DMS114 treated with DMSO at 0.1 percent for 48 hours (cell line): ENCODE results near the gene TMUB1.

ENCODE experiments used
- DNase-seq: peaks from one replicate; lab custom pipeline; 2025; ENCODE audit not compliant: unreplicated experiment; lab: John Stamatoyannopoulos, UW

Gene TMUB1

DNA sequence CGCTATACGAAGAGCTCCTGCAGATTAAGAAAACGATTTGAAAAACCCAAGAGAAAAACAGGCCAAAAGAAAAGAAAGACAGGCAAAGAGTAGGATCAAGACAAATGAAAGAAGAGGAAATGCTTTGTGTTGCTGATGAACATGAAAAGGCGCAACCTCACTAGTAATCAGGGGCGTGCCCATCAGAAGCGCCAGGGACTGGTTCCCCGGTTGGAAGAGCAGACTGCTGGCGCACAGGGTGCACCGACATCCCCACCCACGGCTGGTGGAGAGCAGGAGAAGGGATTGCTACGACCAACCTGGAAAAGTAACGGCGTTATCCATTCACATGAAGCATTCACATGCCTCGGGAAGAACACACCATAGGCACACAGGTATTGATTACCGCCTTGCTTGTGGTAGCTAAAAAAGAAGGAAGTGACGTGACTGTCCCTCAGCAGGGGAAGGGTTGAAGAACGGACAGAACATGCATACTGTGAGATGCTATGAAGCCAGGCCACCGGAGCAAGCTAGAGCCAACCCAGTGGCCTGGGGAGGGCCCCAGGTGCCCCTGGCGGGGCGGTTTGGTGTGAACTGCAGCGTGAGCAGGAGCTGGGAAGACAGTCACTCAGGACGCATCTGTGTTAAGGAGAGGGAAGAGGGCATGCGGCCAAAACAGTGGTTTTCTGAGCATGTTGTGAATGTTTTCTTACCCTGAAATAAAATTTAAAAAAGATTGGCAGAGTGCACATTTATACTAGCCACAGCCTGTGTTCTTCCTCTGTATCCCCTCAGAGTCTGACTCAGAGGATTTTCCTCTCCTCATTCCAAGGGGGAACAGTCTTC is 21.3 kb upstream of the TMUB1 start:
- DNase-seq: no peak

DNA sequence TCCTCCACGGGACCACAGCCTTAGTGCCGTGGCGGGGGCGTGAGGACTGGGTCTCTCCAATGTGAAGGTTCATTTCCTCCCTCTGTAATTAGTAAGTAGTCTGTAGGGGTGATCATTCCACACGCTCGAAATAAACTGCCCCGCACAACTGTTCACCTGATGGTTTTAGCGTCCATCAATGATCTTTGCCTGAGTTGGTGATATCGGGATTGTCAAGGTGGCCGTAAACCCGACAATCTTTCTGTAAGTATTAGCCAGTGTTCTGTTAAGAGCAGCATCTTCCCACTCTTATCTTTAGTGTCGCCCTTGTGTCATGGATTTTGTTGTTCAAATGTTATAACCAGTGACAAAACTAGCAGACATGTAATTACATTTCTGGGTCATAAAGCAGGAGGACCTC is 20.7 kb upstream of the TMUB1 start:
- DNase-seq: no peak

DNA sequence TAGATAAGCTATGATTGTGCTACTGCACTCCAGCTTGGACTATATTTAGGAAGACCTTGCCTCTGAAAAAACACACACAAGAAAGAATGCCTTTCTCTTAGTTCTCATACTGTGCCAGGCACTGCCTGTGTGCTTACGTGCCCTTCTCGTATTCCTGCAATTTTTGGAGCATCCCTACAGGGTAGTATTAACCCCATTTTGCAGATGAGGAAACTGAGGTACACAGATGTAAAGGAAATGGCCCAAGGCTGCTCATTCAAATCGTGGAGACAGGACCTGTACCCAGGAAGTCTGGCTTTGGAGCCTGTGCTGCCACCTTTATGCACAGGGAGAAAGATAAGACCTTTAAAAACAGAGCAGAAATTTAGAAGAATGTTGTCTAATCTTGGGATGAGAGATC is 19.7 kb upstream of the TMUB1 start:
- no peak for DNase-seq

DNA sequence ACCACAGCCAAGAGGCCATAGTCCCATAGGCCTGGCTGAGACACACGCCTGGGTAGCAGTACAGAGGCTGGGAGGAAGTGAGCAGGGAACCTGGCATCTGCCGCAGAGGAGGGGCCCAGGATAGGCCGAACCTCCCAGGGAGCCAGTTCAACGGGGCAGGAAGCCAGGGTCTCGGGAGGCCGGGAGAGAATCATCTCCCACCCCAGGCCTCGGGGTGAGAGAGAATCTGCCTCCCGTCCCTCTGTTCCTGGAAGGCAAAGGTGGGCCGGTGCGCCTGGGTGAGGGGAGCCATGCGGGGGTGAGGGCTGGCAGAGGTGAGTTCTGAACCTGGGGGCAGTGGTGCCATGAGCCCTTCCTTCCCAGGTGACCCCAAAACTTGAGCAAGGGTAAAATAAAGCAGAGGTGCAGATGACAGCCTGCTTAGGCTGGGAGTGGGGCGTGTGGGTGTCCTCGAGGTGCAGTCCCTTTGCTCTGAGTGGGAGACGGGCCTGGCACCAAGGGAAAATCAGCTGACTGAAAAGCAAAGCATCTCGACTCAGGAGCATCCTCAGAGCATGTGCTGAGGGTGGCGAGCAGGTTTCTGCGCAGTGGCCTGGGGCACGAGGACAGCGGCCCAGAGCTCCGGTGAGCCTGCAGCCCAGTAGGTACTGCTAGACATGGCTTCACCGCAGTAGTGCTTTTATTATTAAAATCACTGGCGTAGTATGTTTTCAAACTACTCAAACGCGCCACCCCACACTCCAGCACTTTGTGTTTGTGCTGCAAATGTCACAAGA is 18.5 kb upstream of the TMUB1 start:
- DNase-seq: no peak

DNA sequence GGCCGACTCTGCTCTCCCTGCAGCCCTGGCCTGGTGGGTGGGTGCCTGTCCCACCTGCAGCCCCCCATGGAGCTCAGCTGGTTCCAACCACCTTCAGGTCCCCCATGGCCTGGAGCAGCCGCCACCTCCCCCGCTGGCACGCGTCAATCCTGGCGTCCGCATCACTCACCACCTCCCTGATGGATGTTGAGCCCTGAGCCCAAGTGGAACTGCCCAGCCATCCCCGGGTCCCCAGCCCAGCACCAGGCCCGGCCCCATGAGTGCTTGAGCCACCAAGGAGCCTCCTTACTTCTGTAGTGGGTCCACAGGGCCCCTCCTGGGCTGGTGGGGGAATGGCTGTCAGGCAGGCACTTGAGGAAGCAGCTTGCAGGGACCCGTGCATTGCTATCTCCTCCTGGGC is 17.6 kb upstream of the TMUB1 start:
- no peak for DNase-seq

DNA sequence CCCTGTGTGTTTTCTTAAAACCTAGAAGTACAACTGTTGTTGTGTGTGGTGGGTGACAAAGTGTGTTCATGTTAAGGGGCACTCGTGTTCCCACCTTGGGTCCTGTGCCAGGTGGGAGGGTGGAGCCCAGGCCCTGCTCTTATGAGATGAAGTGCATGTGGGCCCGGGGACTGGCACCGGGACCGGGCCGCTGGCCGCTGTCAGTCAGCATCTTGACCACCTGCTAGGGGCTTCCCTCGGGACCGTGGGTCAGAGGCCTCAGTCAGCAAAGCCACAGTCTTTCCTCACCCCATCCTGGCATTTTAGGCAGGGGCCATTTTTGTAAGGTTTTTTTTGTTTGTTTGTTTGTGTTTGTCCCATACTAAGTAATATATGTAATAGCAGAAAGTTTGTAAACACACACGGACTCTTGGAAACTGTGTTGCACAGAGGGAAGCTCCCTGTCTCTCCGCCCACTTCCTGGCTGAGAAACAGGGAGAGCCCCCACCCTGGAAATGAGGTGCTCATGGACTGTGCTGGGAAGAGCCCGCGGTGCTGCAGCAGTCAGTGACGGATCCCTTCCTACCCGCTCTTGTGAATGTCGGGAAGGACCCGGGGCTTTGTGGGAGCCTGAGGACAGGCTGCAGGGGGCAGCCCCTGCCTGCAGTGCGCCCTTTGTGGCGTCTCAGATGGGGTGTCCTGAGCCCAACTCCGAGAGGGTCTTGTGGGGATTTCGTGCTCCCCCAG is 16.4 kb upstream of the TMUB1 start:
- no peak for DNase-seq

DNA sequence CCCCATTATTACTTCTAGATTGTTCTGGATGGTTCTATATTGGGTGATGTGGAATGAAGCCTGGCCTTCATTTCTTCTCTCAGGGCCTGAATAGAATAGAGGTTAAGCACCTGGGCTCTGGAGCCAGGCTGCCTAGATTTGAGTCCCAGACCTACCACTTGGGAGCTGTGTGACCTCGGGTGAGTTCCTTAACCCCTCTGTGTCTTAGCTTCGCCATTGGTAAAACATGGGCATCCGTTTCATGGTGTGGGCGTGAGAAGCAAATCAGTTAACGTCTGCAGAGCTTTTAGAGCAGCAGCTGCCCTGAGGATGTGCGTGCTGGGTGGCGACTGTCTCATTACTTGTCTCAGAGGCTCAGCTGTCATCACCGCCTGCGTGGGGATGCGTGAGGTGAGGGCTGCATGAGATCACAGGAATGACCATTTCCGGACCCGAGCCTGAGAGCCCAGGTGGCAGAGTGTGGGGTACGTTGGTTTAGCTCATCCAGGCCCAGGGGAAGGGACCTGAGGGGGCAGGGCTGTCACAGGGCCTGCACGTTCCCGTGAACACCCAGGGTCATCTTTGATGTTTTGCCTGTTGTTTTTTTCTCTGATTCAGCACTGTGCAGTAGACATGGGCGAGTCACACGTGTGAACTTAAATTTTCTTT is 12.7 kb upstream of the TMUB1 start:
- DNase-seq: no peak

DNA sequence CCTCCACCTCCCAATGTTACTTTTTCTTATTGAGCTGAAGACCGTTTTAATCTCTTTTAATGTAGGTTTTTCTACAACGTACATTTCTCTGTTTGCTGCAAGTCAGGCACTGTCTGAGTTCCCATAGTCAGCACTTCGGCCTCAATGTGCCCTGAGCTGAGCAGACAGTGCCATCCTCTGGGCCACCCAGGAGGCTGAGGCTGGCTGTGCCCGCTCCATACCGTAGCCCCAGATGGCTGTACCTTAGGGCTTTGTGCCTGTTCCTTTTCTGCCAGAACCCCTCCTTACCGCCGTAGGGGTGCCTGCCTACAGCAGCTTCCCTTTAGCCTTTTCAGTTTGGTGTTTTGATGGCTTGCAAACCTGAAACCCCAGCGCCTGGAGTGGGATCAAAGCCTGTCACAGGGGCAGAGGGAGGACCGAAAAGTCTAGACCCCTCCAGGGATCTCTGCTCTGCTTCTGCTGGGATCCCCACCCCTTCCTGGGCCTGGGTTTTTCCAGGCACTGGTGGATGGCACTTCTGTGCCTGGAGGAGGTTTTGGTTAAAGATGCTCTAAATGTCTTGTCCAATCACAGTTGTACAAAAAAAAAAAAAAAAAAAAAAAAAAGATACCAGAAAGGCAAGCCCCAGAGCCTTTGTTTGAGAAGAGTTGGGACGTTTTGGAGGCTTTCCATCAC is 12.0 kb upstream of the TMUB1 start:
- DNase-seq: no peak

DNA sequence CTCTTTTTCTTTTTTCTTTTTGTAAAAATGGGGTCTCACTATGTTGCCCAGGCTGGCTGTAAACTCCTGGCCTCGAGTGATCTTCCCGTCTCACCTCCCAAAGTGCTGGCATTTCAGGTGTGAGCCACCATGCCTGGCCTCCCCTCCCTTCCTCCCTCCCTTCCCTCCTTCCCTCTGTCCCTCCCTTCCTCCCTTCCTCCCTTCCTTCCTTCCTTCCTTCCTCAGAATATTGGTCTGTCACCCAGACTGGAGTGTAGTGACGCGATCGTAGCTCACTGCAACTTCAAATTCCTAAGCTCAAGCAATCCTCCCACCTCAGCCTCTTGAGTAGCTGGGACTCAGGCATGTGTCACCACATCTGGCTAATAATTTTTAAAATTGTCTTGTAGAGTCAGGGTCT is 11.4 kb upstream of the TMUB1 start:
- no peak for DNase-seq

DNA sequence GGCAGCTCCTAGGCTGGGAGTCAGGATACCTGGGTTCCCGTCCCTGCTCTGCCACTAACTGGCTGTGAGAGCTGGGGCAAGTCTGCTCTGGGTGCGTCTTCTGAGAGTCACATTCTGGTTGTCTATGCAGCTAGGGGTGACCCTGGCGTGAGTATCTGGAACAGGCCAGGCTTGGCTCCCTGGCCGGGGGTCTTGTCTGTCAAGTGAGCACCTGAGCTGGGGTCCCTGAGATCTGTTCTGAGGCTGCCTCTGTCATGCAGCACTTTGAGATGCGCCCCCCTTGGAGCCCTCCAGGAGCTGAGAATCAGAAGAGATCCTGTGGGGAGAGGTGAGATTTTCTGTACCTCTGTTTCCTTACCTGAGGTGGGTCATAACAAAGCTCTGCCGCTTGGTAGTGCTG is 10.5 kb upstream of the TMUB1 start:
- no peak for DNase-seq

DNA sequence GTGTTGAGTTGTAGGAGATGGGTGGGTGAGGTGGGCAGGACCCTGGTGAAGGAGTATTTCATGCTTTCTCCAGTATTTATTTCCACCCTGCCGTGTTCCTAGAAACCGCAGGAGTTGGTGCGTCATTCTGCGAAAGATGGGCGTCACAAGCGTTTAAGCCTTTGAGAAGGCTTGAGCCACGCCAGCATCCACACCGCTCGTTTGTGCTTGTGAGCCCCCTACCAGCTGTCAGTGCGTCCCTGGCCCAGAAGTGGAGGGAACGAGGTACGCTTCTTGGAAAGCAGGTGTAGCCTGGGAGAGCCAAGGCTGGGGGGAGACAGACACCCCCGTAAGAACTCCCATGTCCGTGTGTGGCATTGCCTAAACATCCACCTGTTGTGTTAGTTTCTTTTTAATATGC is 8.7 kb upstream of the TMUB1 start:
- DNase-seq: no peak

DNA sequence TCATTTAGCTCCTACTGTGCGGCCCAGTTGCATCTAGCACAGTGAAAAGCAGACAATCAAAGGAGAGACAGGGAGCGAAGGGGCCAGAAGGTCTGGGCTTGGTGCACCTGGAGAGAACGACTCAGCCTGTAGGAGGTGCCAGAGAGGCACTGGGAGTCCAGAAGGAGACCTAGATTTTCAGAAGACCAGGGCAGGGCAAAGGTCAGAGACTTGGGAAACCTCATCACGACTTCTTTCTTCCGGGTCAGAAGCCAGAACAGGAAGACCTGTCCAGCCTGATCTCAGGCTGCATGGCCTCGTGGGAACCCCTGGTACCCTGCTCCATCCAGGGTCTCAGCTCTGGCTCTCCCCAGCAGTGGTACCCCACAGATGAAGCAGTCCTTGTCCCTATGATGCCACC is 8.1 kb upstream of the TMUB1 start:
- DNase-seq: no peak

DNA sequence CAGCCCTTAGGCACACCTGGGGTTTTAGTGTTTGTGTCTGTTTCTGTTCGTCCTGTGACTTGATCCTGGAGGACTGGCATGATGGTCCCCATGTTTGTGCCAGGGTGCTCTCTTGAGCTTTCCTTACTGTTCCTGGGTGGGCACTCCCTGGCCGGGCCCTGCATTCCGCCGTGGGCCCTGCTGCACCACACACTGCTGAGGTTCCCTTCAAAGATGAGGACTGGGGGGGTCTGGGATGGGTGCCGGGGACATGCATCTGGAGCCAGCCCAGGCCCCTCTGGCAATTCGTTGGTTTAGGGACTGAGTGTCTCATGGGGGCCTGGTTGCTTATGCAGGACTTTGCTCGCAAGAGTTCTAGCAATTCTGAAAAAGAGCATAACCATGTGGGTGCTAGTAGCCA is 7.7 kb upstream of the TMUB1 start:
- no peak for DNase-seq

DNA sequence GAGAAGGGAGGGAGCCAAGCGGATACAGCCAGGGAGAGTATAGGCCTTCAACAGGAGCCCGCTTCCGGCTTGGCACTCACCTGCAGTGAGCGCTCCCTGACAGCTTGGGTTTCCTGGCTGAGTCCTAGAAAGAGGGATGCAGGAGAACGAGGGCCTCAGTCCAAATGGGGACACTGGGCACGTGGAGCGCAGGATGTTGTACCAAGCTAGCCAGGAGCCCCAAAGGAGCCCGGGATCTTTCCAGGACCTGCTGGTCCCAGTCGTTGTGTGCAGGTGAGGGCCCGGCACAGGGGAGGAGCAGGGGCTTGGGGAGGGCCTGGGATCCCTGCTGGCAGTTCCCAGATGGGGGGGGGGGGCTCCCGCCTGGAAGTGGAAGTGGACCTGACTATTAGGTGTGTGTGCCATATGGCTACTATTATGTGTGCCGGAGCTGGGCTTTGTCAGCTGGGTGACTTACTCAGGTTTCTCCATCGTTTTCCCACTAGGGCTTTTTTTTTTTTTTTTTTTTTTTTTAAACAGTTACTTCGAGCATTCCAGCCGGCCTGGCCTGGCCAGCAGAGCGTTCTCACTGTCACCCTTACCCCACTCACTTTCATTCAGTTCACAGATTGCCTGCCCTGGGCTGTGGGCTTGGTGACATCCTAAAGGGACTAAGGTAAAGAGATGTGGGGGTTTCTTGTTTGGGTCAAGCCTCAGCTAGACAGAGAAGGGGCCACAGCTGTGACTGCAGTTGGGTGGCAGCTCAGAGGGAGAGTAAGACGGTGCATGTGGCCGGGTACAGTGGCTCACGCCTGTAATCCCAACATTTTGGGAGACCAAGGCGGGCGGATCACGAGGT is 6.8 kb upstream of the TMUB1 start:
- DNase-seq: no peak

DNA sequence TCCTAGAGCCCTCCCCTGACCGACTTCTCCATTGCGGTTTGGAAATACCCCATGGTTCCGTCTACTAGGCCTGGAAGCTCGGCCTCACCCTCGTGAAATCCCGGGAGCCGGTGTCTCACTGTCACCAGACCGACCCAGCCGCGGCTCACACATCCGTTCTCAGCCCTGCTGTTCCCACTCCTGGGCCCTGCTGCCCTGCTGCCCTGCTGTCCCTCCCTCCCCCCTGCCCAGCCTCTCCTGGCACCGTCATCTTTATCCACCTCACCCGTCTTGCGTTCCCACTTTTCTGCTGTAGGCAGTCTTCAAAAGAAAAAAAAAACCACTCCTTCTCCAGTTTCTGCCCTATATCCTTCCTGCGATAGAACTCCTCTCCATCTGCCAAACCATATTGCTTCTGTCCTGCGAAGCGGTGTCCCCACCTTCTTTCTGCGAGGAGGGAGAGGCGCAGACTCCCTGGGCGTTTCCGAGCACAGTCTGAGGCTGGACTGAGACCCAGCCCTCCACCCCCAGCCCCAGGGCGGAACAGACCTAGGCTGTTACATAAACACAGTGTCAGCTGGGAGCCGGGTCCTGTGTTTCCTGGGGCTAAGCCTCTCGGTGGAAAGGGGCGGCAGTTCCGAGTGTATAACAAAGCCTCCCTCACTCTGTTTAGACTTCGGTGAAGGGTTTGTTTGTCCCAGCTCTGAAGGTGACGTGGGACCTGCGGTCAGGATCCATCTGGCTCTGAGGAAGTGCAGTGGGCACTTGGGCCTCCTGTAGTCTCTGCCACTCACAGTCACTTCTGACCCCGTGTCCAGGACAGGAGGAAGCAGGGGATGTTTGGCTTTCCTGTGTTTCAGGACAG is 5.8 kb upstream of the TMUB1 start:
- no peak for DNase-seq

DNA sequence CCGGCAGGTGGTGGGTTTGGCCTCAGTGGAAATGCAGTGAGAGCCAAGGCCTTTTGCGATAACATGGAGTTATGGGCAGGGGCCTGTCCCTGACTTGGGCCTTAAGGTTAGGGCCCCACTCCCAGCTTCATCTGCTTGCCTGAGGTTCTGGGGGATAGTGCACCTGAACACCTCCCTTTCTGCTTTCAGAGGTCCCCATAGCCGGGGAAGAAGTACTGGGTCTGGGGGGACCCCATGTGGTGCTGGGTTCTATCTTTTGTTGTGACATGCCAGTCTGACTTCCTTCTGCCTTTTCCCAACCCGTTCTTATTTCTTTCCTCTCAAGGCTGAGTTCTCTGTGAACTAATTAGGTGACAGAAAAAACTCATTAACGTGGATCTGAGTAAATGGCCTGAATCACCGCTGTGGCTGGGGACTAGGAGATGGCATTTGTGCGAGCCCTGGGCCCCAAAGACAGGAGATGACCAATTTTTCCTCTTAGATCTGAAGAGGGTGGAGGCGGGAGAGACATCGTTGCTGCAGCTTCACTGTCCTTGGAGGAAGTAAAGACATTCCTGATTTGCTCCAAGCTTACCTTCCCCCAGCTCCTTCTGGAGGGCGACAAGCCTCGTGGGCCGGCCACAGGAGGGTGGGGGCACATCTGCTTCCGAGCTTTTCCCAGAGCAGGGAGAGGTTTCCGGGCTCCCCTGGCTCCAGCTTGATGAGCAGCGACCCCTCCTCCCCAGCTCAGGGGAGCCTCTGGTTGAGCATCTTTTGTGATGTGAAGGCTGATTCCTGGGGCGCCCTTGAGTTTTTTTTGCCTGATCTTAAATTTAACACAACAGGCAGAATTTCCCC is 4.9 kb upstream of the TMUB1 start:
- no peak for DNase-seq

DNA sequence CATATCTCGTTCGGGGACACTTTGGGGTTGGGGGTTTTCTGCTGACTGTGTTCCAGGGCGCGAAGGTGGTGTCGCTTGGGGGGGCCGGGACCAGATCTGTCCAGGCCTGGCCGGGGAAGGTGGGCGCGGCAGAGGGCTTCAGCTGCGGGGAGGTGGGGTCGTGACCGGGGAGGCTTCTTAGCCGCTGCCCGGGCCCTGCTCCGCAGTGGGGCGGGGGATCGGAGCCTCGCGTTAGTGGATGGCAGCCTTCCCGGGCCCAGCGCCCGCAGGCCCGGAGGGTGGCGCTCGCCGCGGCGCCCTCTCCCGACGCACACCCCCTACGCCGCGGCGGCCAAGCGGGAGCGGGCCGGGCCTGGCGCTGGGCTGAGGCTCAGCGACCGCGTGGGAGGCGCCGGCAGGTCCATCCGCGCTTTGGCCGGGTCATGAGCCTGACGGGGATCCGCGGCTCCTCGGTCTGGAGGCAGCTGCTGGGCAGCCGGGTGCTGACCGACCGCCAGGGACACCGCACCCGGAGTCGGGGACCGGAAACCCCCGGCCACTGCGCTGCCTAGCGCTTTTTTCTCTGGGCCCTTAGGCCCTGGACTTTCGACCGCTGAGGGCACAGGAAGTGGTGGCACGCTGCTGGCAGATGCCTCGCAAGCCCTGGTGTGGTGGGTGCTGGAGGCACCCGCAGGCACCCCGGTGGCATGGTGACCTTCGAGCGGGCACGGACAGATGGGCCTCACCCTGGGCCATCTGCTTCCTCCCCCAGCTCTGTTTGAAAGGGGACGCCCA is 4.1 kb upstream of the TMUB1 start:
- DNase-seq: no peak
